ENCODE data around the gene MAP4. TPM values are rescaled to one million over a fixed set of nuclear protein-coding genes. Genes with fewer than 3 reads are reported as not detected.

Gene MAP4
- total and polyA plus RNA-seq, 4 donors: 110 to 467 (median 266) TPM

GRCh38 chr3:48039487-48040190, 23.4 kb upstream of the MAP4 start:
- ATAC-seq (ENCODE audit: low FRiP score) (peak; percentile 66), DNase-seq (no peak)
- Histone ChIP-seq H3K27ac (ENCODE audit: low read depth in 1 of 2, low read length in 2 of 2) (peak overlapping the region; percentile 97), H3K4me1 (ENCODE audit: control insufficient read depth in 1 of 2, insufficient read depth in 2 of 2, low read length in 2 of 2) (peaks cover 2 to 5% of the 10 kb centered on the region in 2 donors), H3K27me3 (ENCODE audit: control insufficient read depth in 1 of 2, insufficient read depth in 2 of 2, low read length in 1 of 2) (no peaks in the 10 kb centered on the region), H3K4me3 (ENCODE audit: low read length in 2 of 2) (no peak overlapping the region), H3K36me3 (ENCODE audit: control insufficient read depth in 1 of 2, insufficient read depth in 2 of 2, low read length in 1 of 2) (no peaks in the 10 kb centered on the region), H3K9me3 (ENCODE audit: control insufficient read depth, low read length) (no peaks in the 10 kb centered on the region)
- intact Hi-C loops (cut with DNase I): no loop called here
- WGBS, 2 donors: 0 to 2% methylated on average over 1 of the region's 1 CpG

GRCh38 chr3:48038971-48039481, 22.8 kb upstream of the MAP4 start:
- Histone ChIP-seq H3K36me3 (ENCODE audit: control insufficient read depth in 1 of 2, insufficient read depth in 2 of 2, low read length in 1 of 2) (no peaks in the 10 kb centered on the region), H3K4me3 (ENCODE audit: low read length in 2 of 2) (no peak overlapping the region), H3K27me3 (ENCODE audit: control insufficient read depth in 1 of 2, insufficient read depth in 2 of 2, low read length in 1 of 2) (no peaks in the 10 kb centered on the region), H3K27ac (ENCODE audit: low read depth in 1 of 2, low read length in 2 of 2) (peak overlapping the region; percentile 97), H3K4me1 (ENCODE audit: control insufficient read depth in 1 of 2, insufficient read depth in 2 of 2, low read length in 2 of 2) (peaks cover 2 to 6% of the 10 kb centered on the region in 2 donors), H3K9me3 (ENCODE audit: control insufficient read depth, low read length) (no peaks in the 10 kb centered on the region)
- DNase-seq: no peak
- WGBS, 2 donors: 19% methylated on average over 6 of the region's 6 CpGs
- peak; percentile 43 for ATAC-seq (ENCODE audit: low FRiP score)
- intact Hi-C loops (cut with DNase I): no loop called here

GRCh38 chr3:48034000-48034516, 17.8 kb upstream of the MAP4 start:
- Histone ChIP-seq H3K36me3 (ENCODE audit: control insufficient read depth in 1 of 2, insufficient read depth in 2 of 2, low read length in 1 of 2) (no peaks in the 10 kb centered on the region), H3K27ac (ENCODE audit: low read depth in 1 of 2, low read length in 2 of 2) (peak overlapping the region; percentile 61 to 89), H3K4me3 (ENCODE audit: low read length in 2 of 2) (no peak overlapping the region), H3K4me1 (ENCODE audit: control insufficient read depth in 1 of 2, insufficient read depth in 2 of 2, low read length in 2 of 2) (peaks cover 2 to 4% of the 10 kb centered on the region in 2 donors), H3K9me3 (ENCODE audit: control insufficient read depth, low read length) (no peaks in the 10 kb centered on the region), H3K27me3 (ENCODE audit: control insufficient read depth in 1 of 2, insufficient read depth in 2 of 2, low read length in 1 of 2) (no peaks in the 10 kb centered on the region)
- intact Hi-C loops (cut with DNase I): loop anchor here in 1 of 2 donors (1.0 kb wide), 1 partner anchor 53 kb away; no protein-coding TSS in a partner anchor
- ATAC-seq (ENCODE audit: low FRiP score) (peak; percentile 84), DNase-seq (no peak)
- 9 to 13% methylated on average over 2 of the region's 2 CpGs for WGBS, 2 donors

GRCh38 chr3:48030188-48030587, 14.0 kb upstream of the MAP4 start:
- DNase-seq: no peak
- no peak for ATAC-seq (ENCODE audit: low FRiP score)
- no peak overlapping the region for H3K4me3 ChIP-seq (ENCODE audit: low read length in 2 of 2)
- peaks cover 2 to 4% of the 10 kb centered on the region in 2 donors for H3K4me1 ChIP-seq (ENCODE audit: control insufficient read depth in 1 of 2, insufficient read depth in 2 of 2, low read length in 2 of 2)
- no peaks in the 10 kb centered on the region for H3K36me3 ChIP-seq (ENCODE audit: control insufficient read depth in 1 of 2, insufficient read depth in 2 of 2, low read length in 1 of 2)
- H3K27me3 ChIP-seq (ENCODE audit: control insufficient read depth in 1 of 2, insufficient read depth in 2 of 2, low read length in 1 of 2): no peaks in the 10 kb centered on the region
- no peaks in the 10 kb centered on the region for H3K9me3 ChIP-seq (ENCODE audit: control insufficient read depth, low read length)
- intact Hi-C loops (cut with DNase I): no loop called here
- 13 to 15% methylated on average over 3 of the region's 3 CpGs for WGBS, 2 donors
- H3K27ac ChIP-seq (ENCODE audit: low read depth in 1 of 2, low read length in 2 of 2): no peak overlapping the region

GRCh38 chr3:48026951-48027908, 11.0 kb upstream of the MAP4 start:
- no peaks in the 10 kb centered on the region for H3K36me3 ChIP-seq (ENCODE audit: control insufficient read depth in 1 of 2, insufficient read depth in 2 of 2, low read length in 1 of 2)
- intact Hi-C loops (cut with DNase I): no loop called here
- H3K4me1 ChIP-seq (ENCODE audit: control insufficient read depth in 1 of 2, insufficient read depth in 2 of 2, low read length in 2 of 2): peaks cover 3 to 10% of the 10 kb centered on the region in 2 donors
- no peaks in the 10 kb centered on the region for H3K27me3 ChIP-seq (ENCODE audit: control insufficient read depth in 1 of 2, insufficient read depth in 2 of 2, low read length in 1 of 2)
- H3K9me3 ChIP-seq (ENCODE audit: control insufficient read depth, low read length): no peaks in the 10 kb centered on the region
- ATAC-seq (ENCODE audit: low FRiP score) (no peak), DNase-seq (no peak)
- H3K27ac ChIP-seq (ENCODE audit: low read depth in 1 of 2, low read length in 2 of 2): peak overlapping the region in 1 of 2 donors; percentile 2
- H3K4me3 ChIP-seq (ENCODE audit: low read length in 2 of 2): no peak overlapping the region
- 63 to 66% methylated on average over 10 of the region's 10 CpGs for WGBS, 2 donors

- peaks cover 4 to 8% of the 10 kb centered on the region in 2 donors for H3K4me1 ChIP-seq (ENCODE audit: control insufficient read depth in 1 of 2, insufficient read depth in 2 of 2, low read length in 2 of 2)
- H3K4me3 ChIP-seq (ENCODE audit: low read length in 2 of 2): no peak overlapping the region
- H3K9me3 ChIP-seq (ENCODE audit: control insufficient read depth, low read length): no peaks in the 10 kb centered on the region
- no peaks in the 10 kb centered on the region for H3K36me3 ChIP-seq (ENCODE audit: control insufficient read depth in 1 of 2, insufficient read depth in 2 of 2, low read length in 1 of 2)
- no peak for ATAC-seq (ENCODE audit: low FRiP score)
- intact Hi-C loops (cut with DNase I): no loop called here
- H3K27ac ChIP-seq (ENCODE audit: low read depth in 1 of 2, low read length in 2 of 2): no peak overlapping the region
- 22 to 31% methylated on average over 2 of the region's 2 CpGs for WGBS, 2 donors
- H3K27me3 ChIP-seq (ENCODE audit: control insufficient read depth in 1 of 2, insufficient read depth in 2 of 2, low read length in 1 of 2): no peaks in the 10 kb centered on the region
- no peak for DNase-seq
Observed at GRCh38 chr3:48026098-48026497, 9.9 kb upstream of the MAP4 start.

- Histone ChIP-seq H3K4me3 (ENCODE audit: low read length in 2 of 2) (no peak overlapping the region), H3K27ac (ENCODE audit: low read depth in 1 of 2, low read length in 2 of 2) (no peak overlapping the region), H3K9me3 (ENCODE audit: control insufficient read depth, low read length) (no peaks in the 10 kb centered on the region), H3K36me3 (ENCODE audit: control insufficient read depth in 1 of 2, insufficient read depth in 2 of 2, low read length in 1 of 2) (no peaks in the 10 kb centered on the region), H3K27me3 (ENCODE audit: control insufficient read depth in 1 of 2, insufficient read depth in 2 of 2, low read length in 1 of 2) (no peaks in the 10 kb centered on the region), H3K4me1 (ENCODE audit: control insufficient read depth in 1 of 2, insufficient read depth in 2 of 2, low read length in 2 of 2) (peaks cover 4 to 8% of the 10 kb centered on the region in 2 donors)
- DNase-seq (no peak), ATAC-seq (ENCODE audit: low FRiP score) (no peak)
- WGBS, 2 donors: 14 to 20% methylated on average over 1 of the region's 1 CpG
- intact Hi-C loops (cut with DNase I): no loop called here
Observed at GRCh38 chr3:48024401-48024800, 8.2 kb upstream of the MAP4 start.

- Histone ChIP-seq H3K4me1 (ENCODE audit: control insufficient read depth in 1 of 2, insufficient read depth in 2 of 2, low read length in 2 of 2) (peaks cover 4 to 8% of the 10 kb centered on the region in 2 donors), H3K36me3 (ENCODE audit: control insufficient read depth in 1 of 2, insufficient read depth in 2 of 2, low read length in 1 of 2) (no peaks in the 10 kb centered on the region), H3K27ac (ENCODE audit: low read depth in 1 of 2, low read length in 2 of 2) (peak overlapping the region in 1 of 2 donors; percentile 28), H3K4me3 (ENCODE audit: low read length in 2 of 2) (no peak overlapping the region), H3K27me3 (ENCODE audit: control insufficient read depth in 1 of 2, insufficient read depth in 2 of 2, low read length in 1 of 2) (no peaks in the 10 kb centered on the region), H3K9me3 (ENCODE audit: control insufficient read depth, low read length) (no peaks in the 10 kb centered on the region)
- 40 to 54% methylated on average over 1 of the region's 1 CpG for WGBS, 2 donors
- DNase-seq (no peak), ATAC-seq (ENCODE audit: low FRiP score) (no peak)
- intact Hi-C loops (cut with DNase I): no loop called here
Observed at GRCh38 chr3:48023377-48023776, 7.2 kb upstream of the MAP4 start.
